ENCODE results near the gene BLMH.

DNA sequence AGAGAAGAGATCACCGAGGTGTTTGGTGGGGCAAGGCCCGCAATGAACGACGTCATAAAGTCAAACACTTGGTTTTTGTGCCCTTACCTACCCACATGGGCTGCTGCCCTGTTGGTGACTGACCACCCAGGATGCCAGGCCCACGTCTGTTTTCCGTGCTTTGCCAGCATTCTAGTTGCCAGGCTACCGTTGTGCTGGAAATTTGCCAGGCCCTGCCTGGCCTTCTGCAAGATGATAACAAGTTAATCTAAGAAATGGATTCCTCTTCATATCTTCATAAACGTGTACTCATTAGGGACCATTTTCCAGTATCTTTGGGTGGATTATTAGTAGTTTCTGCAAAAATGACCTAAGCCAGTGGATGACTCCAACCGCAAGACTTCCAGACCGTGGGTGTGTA lies 91.6 kb downstream of the BLMH start:
- TF ChIP-seq, protein P1, sequence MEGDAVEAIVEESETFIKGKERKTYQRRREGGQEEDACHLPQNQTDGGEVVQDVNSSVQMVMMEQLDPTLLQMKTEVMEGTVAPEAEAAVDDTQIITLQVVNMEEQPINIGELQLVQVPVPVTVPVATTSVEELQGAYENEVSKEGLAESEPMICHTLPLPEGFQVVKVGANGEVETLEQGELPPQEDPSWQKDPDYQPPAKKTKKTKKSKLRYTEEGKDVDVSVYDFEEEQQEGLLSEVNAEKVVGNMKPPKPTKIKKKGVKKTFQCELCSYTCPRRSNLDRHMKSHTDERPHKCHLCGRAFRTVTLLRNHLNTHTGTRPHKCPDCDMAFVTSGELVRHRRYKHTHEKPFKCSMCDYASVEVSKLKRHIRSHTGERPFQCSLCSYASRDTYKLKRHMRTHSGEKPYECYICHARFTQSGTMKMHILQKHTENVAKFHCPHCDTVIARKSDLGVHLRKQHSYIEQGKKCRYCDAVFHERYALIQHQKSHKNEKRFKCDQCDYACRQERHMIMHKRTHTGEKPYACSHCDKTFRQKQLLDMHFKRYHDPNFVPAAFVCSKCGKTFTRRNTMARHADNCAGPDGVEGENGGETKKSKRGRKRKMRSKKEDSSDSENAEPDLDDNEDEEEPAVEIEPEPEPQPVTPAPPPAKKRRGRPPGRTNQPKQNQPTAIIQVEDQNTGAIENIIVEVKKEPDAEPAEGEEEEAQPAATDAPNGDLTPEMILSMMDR (IDR thresholded peaks at IDR 0.05), result no peak
- no peak for TF ChIP-seq EZH2phosphoT487 (IDR thresholded peaks at IDR 0.05)
